Spleen (tissue), 11 donors: ENCODE measurements around the gene TRPV5. TPM values are rescaled to one million over a fixed set of nuclear protein-coding genes. Genes with fewer than 3 reads are reported as not detected.

ENCODE experiments used
- DNase-seq: peaks from one replicate; pipeline ENCODE4 v3.0.0-alpha.2; 2020
- H3K27ac ChIP-seq, 8 donors: fragments of 200-600 bp; sonication (generic) in 7 of 8; 1 replicate in 4 of 8; 2 replicates in 4 of 8; pipeline versions ENCODE4 v1.5.0 to v1.8.0; 2016 to 2021; ENCODE audit warnings: inconsistent platforms in 4 of 8, mild to moderate bottlenecking in 4 of 8, moderate library complexity in 1 of 8
- H3K27me3 ChIP-seq, 7 donors: fragments of 200-600 bp; sonication (generic) in 6 of 7; replicated peaks in 1 of 7; 1 replicate in 4 of 7; 2 replicates in 3 of 7; pipeline versions ENCODE4 v1.5.0 to v1.8.0; 2016 to 2021; ENCODE audit warnings: inconsistent platforms in 3 of 7, mild to moderate bottlenecking in 1 of 7
- H3K36me3 ChIP-seq, 6 donors: fragments of 200-600 bp; sonication (generic) in 5 of 6; 1 replicate in 4 of 6; 2 replicates in 2 of 6; pipeline versions ENCODE4 v1.5.0 to v1.8.0; 2016 to 2021; ENCODE audit warnings: inconsistent platforms in 2 of 6
- H3K4me1 ChIP-seq, 6 donors: fragments of 200-600 bp; sonication (generic) in 5 of 6; 1 replicate in 3 of 6; 2 replicates in 3 of 6; pipeline versions ENCODE4 v1.5.0 to v1.8.0; 2016 to 2021; ENCODE audit warnings: inconsistent platforms in 3 of 6
- H3K4me3 ChIP-seq, 8 donors: fragments of 200-600 bp; sonication (generic) in 7 of 8; 1 replicate in 4 of 8; 2 replicates in 4 of 8; pipeline versions ENCODE4 v1.5.0 to v1.8.0; 2016 to 2021; ENCODE audit warnings: inconsistent platforms in 4 of 8, mild to moderate bottlenecking in 4 of 8, moderate library complexity in 2 of 8
- H3K9me3 ChIP-seq, 8 donors: fragments of 200-600 bp; sonication (generic) in 7 of 8; 1 replicate in 4 of 8; 2 replicates in 4 of 8; pipeline versions ENCODE4 v1.5.0 to v1.8.0; 2016 to 2021; ENCODE audit warnings: inconsistent platforms in 4 of 8
- POLR2A ChIP-seq, 3 donors: fragments of 450-650 bp; IDR thresholded peaks; one replicate each; pipeline ENCODE4 v1.5.1; 2017; ENCODE audit warnings: antibody characterized with exemption in 3 of 3, mild to moderate bottlenecking in 1 of 3
- POLR2AphosphoS5 ChIP-seq, 3 donors: sonication (generic); formaldehyde crosslinking; IDR thresholded peaks; one replicate each; pipeline ENCODE4 v1.5.1; 2017; ENCODE audit warnings: antibody characterized with exemption in 3 of 3
- WGBS, 5 donors: extraction: QIAGEN DNeasy Blood & Tissue Kit in 3 of 5; methylation state at CpG; one replicate each; pipeline versions ENCODE4 v1.1.5 to v1.1.7; 2013 to 2018; 5-methylcytosine and 5-hydroxymethylcytosine counted together
- intact Hi-C: fragments of 100-400 bp; cut with DNase I; formaldehyde crosslinking; loops from one replicate; pipeline ENCODE4 v1.15.0; 2023; ENCODE audit warnings: low total_unique reads
- polyA plus RNA-seq, 3 donors: library from polyadenylated mRNA; stranded (reverse); fragments of 200-250 nt; gene quantifications; one replicate each; pipeline ENCODE4 v1.2.1, GENCODE V29; 2013
- total RNA-seq, 7 donors: library from RNA; depleted of rRNA in 3 of 7; stranded (reverse); fragments of >200 nt in 3 of 7; fragmentation: NEBNext Ultra II Directional in 4 of 7; extraction: Animal tissue kit (Norgen Biotek cat#: 25700) in 4 of 7; gene quantifications; one replicate each; pipeline versions ENCODE4 v1.1.0 to v1.2.1, GENCODE V29; 2016 to 2021
- TF ChIP-seq, protein P1 (sequence below), 11 experiments: fragments of 200-600 bp in 7 of 11; fragments of 450-650 bp in 4 of 11; sonication (generic) in 4 of 11; IDR thresholded peaks in 8 of 11; conservative IDR thresholded peaks in 3 of 11; 1 replicate in 7 of 11; 2 replicates in 4 of 11; pipeline versions ENCODE4 v1.4.0 to v1.8.0; 2016 to 2021; ENCODE audit warnings: antibody characterized with exemption in 11 of 11, inconsistent platforms in 4 of 11, mild to moderate bottlenecking in 1 of 11
- donor health status: healthy with polysubstance abuse.
- donor health status: DM: no; HTN: no; CAD: no; lungs with moderate emphysema.
- donor health status: DM: no; HTN: no; CAD: no.
- donor health status: Bipolar disorder and iron deficiency.
- donor health status: healthy.
- donor health status: DM: no; HTN: no; CAD: no.
- donor health status: DM: yes; HTN: yes; CAD: no.

TRPV5 gene
- total and polyA plus RNA-seq, 10 donors, result 0.02 to 0.20 (median 0.03) TPM; not detected in 7

DNA sequence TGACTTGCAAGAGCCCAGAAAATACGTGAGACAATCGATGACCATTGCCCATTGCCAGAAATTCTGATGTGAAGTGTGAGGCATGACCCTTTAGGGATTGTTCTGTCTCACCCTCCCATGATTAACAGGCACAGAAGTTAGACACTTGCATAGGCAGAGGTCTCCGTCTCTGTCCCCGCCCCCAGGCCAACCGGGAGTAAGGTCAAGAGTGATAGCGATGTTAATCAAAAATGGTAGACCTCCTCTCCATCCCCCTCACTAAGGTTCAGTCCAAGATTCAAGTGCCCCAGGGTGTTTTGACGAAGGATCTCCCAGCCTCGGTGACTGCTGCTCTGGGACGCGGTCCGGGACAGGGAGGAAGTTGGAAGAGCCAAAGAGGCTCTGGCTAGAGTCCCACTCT is 25.3 kb downstream of the TRPV5 start:
- TF ChIP-seq, protein P1, sequence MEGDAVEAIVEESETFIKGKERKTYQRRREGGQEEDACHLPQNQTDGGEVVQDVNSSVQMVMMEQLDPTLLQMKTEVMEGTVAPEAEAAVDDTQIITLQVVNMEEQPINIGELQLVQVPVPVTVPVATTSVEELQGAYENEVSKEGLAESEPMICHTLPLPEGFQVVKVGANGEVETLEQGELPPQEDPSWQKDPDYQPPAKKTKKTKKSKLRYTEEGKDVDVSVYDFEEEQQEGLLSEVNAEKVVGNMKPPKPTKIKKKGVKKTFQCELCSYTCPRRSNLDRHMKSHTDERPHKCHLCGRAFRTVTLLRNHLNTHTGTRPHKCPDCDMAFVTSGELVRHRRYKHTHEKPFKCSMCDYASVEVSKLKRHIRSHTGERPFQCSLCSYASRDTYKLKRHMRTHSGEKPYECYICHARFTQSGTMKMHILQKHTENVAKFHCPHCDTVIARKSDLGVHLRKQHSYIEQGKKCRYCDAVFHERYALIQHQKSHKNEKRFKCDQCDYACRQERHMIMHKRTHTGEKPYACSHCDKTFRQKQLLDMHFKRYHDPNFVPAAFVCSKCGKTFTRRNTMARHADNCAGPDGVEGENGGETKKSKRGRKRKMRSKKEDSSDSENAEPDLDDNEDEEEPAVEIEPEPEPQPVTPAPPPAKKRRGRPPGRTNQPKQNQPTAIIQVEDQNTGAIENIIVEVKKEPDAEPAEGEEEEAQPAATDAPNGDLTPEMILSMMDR (IDR thresholded peaks at IDR 0.05 in 8 of 11, conservative IDR thresholded peaks at IDR 0.05 in 3 of 11), result no peak
- TF ChIP-seq POLR2A (IDR thresholded peaks at IDR 0.05) (no peak), POLR2AphosphoS5 (IDR thresholded peaks at IDR 0.05) (no peak)
- H3K27me3 ChIP-seq, result peaks cover 0 to 10% (median 0%) of the 10 kb centered on the region in 7 donors
- DNase-seq, result no peak
- no peak overlapping the region for H3K27ac ChIP-seq
- H3K4me3 ChIP-seq, result no peak overlapping the region
- WGBS, 5 donors, result 84 to 91% (median 89%) methylated on average over 11 of the region's 11 CpGs
- intact Hi-C loops, result loop anchor here (10.0 kb wide), 1 partner anchor 77 kb away; no protein-coding TSS in a partner anchor
- peaks cover 0 to 18% (median 0%) of the 10 kb centered on the region in 6 donors for H3K4me1 ChIP-seq
- H3K9me3 ChIP-seq, result peaks cover 0 to 20% (median 15%) of the 10 kb centered on the region in 8 donors
- H3K36me3 ChIP-seq, result no peaks in the 10 kb centered on the region

DNA sequence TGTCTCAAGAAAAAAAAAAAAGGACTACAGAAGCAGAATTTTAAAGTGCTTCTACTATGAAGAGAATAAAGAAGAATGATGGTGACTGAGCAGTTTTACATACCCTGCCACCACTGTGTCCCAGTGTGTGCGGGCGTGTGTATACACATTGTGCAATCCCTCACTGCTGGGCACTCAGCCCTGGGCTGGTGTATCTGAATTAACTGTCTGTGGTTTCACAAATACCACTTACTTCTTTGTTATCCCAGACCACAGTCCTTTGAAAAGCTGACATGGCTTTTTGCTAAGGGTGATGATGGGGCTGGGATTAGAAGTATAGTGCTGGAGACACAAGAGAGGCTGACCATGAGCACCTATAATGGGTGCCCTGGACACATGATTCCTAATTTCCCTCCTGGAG is 26.9 kb downstream of the TRPV5 start:
- TF ChIP-seq POLR2AphosphoS5 (IDR thresholded peaks at IDR 0.05) (no peak), POLR2A (IDR thresholded peaks at IDR 0.05) (no peak)
- TF ChIP-seq, protein P1 (IDR thresholded peaks at IDR 0.05 in 8 of 11, conservative IDR thresholded peaks at IDR 0.05 in 3 of 11), result no peak

DNA sequence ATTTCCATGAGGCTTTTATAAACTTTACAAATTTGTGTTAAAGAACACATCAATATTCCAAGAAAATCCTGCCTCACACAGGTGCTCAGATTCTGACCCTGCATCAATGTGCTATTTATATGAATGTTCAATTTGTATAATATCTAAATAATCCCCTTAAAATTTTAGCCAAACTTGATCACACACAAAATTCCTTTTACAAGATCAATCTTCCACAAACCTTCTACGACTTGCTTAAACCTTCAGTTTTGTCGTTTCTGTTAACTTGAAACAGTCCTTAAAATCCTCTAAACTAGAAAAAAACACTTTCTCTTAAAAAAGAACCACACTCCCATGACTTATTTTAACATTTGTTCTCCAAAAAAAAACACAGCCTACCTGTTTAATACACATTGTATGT is 27.8 kb downstream of the TRPV5 start:
- H3K9me3 ChIP-seq, result peaks cover 0 to 23% (median 15%) of the 10 kb centered on the region in 8 donors
- no peak for TF ChIP-seq POLR2AphosphoS5 (IDR thresholded peaks at IDR 0.05)
- TF ChIP-seq, protein P1 (IDR thresholded peaks at IDR 0.05 in 8 of 11, conservative IDR thresholded peaks at IDR 0.05 in 3 of 11), result no peak
- TF ChIP-seq POLR2A (IDR thresholded peaks at IDR 0.05), result no peak
- no peak overlapping the region for H3K27ac ChIP-seq
- no peak overlapping the region for H3K4me3 ChIP-seq
- peaks cover 0 to 18% (median 0%) of the 10 kb centered on the region in 6 donors for H3K4me1 ChIP-seq
- intact Hi-C loops, result loop anchor here (10.0 kb wide), 1 partner anchor 79 kb away; no protein-coding TSS in a partner anchor
- no peaks in the 10 kb centered on the region for H3K36me3 ChIP-seq
- no peak for DNase-seq
- peaks cover 0 to 4% (median 0%) of the 10 kb centered on the region in 7 donors for H3K27me3 ChIP-seq
- WGBS, 5 donors, result 83 to 91% (median 87%) methylated on average over 2 of the region's 2 CpGs

More for the DNA sequence above, 26.9 kb downstream of the TRPV5 start:
- intact Hi-C loops, result loop anchor here (10.0 kb wide), 1 partner anchor 78 kb away; no protein-coding TSS in a partner anchor
- DNase-seq, result no peak
- no peaks in the 10 kb centered on the region for H3K36me3 ChIP-seq
- 63 to 97% (median 90%) methylated on average over 2 of the region's 2 CpGs for WGBS, 5 donors
- H3K27ac ChIP-seq, result no peak overlapping the region
- H3K9me3 ChIP-seq, result peaks cover 0 to 23% (median 15%) of the 10 kb centered on the region in 8 donors
- no peak overlapping the region for H3K4me3 ChIP-seq
- peaks cover 0 to 18% (median 0%) of the 10 kb centered on the region in 6 donors for H3K4me1 ChIP-seq
- peaks cover 0 to 10% (median 0%) of the 10 kb centered on the region in 7 donors for H3K27me3 ChIP-seq

DNA sequence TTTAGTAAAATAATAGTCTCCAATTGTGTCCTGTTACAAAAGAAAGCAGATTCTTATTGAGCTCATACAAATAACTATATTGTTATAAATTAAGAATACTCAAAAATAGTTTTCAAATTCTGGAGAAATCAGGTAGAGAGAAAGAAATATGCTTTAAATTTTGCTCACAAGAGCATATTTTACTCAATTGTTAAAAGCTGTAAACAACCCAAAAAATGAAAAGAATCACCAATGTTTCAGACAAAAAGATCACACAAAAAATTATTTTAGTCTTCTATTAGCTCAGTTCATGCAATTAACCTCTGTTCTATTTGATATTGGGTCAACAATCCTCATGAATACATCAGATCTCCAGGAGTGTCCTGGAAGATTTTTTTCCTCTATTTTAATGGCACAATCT is 29.4 kb downstream of the TRPV5 start:
- no peak for DNase-seq
- peaks cover 0 to 3% (median 0%) of the 10 kb centered on the region in 6 donors for H3K4me1 ChIP-seq
- peaks cover 0 to 23% (median 15%) of the 10 kb centered on the region in 8 donors for H3K9me3 ChIP-seq
- no peak for TF ChIP-seq POLR2A (IDR thresholded peaks at IDR 0.05)
- TF ChIP-seq, protein P1 (IDR thresholded peaks at IDR 0.05 in 8 of 11, conservative IDR thresholded peaks at IDR 0.05 in 3 of 11), result no peak
- no peak for TF ChIP-seq POLR2AphosphoS5 (IDR thresholded peaks at IDR 0.05)
- peaks cover 0 to 5% (median 0%) of the 10 kb centered on the region in 7 donors for H3K27me3 ChIP-seq
- no peak overlapping the region for H3K27ac ChIP-seq
- H3K4me3 ChIP-seq, result no peak overlapping the region
- intact Hi-C loops, result loop anchor here (10.0 kb wide), 1 partner anchor 81 kb away; no protein-coding TSS in a partner anchor
- no peaks in the 10 kb centered on the region for H3K36me3 ChIP-seq
